Loucy (cell line): ENCODE results near the gene C10orf143.

Source experiments
- EZH2phosphoT487 ChIP-seq: fragments of 200-600 bp; IDR thresholded peaks from 2 replicates; pipeline ENCODE4 v1.6.1; 2018; ENCODE audit warnings: antibody characterized with exemption, mild to moderate bottlenecking, moderate library complexity, borderline replicate concordance
- TF ChIP-seq, protein P1 (sequence below): fragments of 200-600 bp; sonication (generic); conservative IDR thresholded peaks from 2 replicates; pipeline ENCODE4 v1.5.1; 2014; ENCODE audit warnings: mild to moderate bottlenecking, antibody characterized with exemption, low read length

DNA sequence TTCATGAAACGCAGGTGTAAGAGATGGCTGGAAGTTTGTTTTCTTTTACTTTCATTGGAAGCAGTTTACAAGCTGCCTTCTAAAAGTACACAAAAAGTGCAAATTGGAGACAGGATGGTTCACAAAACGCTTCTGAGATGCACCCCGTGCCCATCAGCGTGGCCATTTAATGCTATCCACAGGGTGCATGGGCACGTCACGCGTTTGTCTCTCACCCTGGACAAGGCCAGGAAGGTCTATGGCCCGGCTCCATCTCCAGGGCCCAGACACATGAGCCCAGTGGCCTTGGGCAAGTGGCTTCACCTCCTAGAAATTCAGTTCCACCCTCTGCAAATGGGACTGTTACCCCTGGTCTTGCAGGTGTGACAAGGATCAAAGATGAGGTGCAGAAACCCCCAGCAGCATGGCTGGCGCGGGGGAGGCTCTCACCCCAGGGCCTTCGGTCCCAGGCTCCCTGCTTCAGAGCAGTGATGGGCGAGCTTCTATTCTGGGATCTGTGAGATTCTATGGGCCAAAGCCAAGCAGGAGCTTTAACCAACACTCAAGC lies 85.8 kb downstream of the C10orf143 start:
- TF ChIP-seq, protein P1, sequence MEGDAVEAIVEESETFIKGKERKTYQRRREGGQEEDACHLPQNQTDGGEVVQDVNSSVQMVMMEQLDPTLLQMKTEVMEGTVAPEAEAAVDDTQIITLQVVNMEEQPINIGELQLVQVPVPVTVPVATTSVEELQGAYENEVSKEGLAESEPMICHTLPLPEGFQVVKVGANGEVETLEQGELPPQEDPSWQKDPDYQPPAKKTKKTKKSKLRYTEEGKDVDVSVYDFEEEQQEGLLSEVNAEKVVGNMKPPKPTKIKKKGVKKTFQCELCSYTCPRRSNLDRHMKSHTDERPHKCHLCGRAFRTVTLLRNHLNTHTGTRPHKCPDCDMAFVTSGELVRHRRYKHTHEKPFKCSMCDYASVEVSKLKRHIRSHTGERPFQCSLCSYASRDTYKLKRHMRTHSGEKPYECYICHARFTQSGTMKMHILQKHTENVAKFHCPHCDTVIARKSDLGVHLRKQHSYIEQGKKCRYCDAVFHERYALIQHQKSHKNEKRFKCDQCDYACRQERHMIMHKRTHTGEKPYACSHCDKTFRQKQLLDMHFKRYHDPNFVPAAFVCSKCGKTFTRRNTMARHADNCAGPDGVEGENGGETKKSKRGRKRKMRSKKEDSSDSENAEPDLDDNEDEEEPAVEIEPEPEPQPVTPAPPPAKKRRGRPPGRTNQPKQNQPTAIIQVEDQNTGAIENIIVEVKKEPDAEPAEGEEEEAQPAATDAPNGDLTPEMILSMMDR = no peak
- TF ChIP-seq EZH2phosphoT487 = no peak
